Neural progenitor cell (in vitro differentiated cells): ENCODE measurements around the gene CELSR1. TPM values are rescaled to one million over a fixed set of nuclear protein-coding genes. Genes with fewer than 3 reads are reported as not detected.

ENCODE experiments used
- DNase-seq: peaks from one replicate; pipeline ENCODE4 v3.0.0-alpha.2; 2016; ENCODE audit warnings: low spot score
- H2AFZ ChIP-seq: fragments of 200-600 bp; sonication (generic); replicated peaks from 2 replicates; pipeline ENCODE4 v1.6.1; 2016; ENCODE audit warnings: antibody characterized with exemption
- H3F3A ChIP-seq: fragments of 200-600 bp; sonication (generic); 2 replicates; pipeline ENCODE4 v1.6.1; 2016; ENCODE audit warnings: antibody characterized with exemption, low read depth
- H3K27ac ChIP-seq: fragments of 200-600 bp; sonication (generic); 2 replicates; pipeline ENCODE4 v1.5.1; 2016; ENCODE audit warnings: mild to moderate bottlenecking
- H3K27me3 ChIP-seq: fragments of 200-600 bp; sonication (generic); 2 replicates; pipeline ENCODE4 v1.6.1; 2016; ENCODE audit warnings: mild to moderate bottlenecking, moderate library complexity
- H3K36me3 ChIP-seq: fragments of 200-600 bp; sonication (generic); 2 replicates; pipeline ENCODE4 v1.5.1; 2016
- H3K4me1 ChIP-seq: fragments of 200-600 bp; sonication (generic); 2 replicates; pipeline ENCODE4 v1.6.1; 2016; ENCODE audit warnings: mixed run types
- H3K4me2 ChIP-seq: fragments of 200-600 bp; sonication (generic); 2 replicates; pipeline ENCODE4 v1.6.1; 2016
- H3K4me3 ChIP-seq: fragments of 200-600 bp; sonication (generic); 2 replicates; pipeline ENCODE4 v1.5.1; 2016
- H3K79me2 ChIP-seq: fragments of 200-600 bp; sonication (generic); 2 replicates; pipeline ENCODE4 v1.6.1; 2016; ENCODE audit warnings: low read depth
- H3K9ac ChIP-seq: fragments of 200-600 bp; sonication (generic); 2 replicates; pipeline ENCODE4 v1.6.1; 2016
- H3K9me3 ChIP-seq: fragments of 200-600 bp; sonication (generic); 2 replicates; pipeline ENCODE4 v1.5.1; 2016; ENCODE audit warnings: low read depth
- H4K20me1 ChIP-seq: fragments of 200-600 bp; sonication (generic); 2 replicates; pipeline ENCODE4 v1.6.1; 2016; ENCODE audit warnings: low read depth
- H3K27ac Mint-ChIP-seq: 3 replicates; pipeline ENCODE4 v1.8.0; 2021; ENCODE audit warnings: mixed read lengths
- H3K27me3 Mint-ChIP-seq: 2 replicates; pipeline ENCODE4 v1.8.0; 2022; ENCODE audit warnings: low read depth, mild to moderate bottlenecking, inconsistent platforms, moderate library complexity, mixed read lengths; ENCODE audit not compliant: insufficient read depth
- H3K36me3 Mint-ChIP-seq: 3 replicates; pipeline ENCODE4 v1.8.0; 2021; ENCODE audit warnings: mixed read lengths
- H3K4me1 Mint-ChIP-seq: 3 replicates; pipeline ENCODE4 v1.8.0; 2021; ENCODE audit warnings: mixed read lengths
- H3K4me3 Mint-ChIP-seq: 3 replicates; pipeline ENCODE4 v1.8.0; 2021; ENCODE audit warnings: mild to moderate bottlenecking, moderate library complexity, mixed read lengths
- H3K9me3 Mint-ChIP-seq: 3 replicates; pipeline ENCODE4 v1.8.0; 2020; ENCODE audit warnings: mixed read lengths
- EZH2 ChIP-seq: fragments of 200-600 bp; sonication (generic); IDR thresholded peaks from 2 replicates; pipeline ENCODE4 v1.6.1; 2017; ENCODE audit warnings: antibody characterized with exemption, mild to moderate bottlenecking, moderate library complexity
- EZH2phosphoT487 ChIP-seq: fragments of 200-600 bp; sonication (generic); IDR thresholded peaks from 2 replicates; pipeline ENCODE4 v1.6.1; 2017; ENCODE audit warnings: antibody characterized with exemption
- total RNA-seq: library from RNA; depleted of rRNA; stranded (reverse); fragments of >200 nt; gene quantifications from 2 replicates; pipeline ENCODE4 v1.2.3, GENCODE V29; 2015; ENCODE audit warnings: low replicate concordance
- TF ChIP-seq, protein P1 (sequence below): fragments of 200-600 bp; sonication (generic); IDR thresholded peaks from 2 replicates; pipeline ENCODE4 v1.5.1; 2017; ENCODE audit warnings: antibody characterized with exemption, mild to moderate bottlenecking

The CELSR1 gene
- total RNA-seq, 1 donor from 2014 or later, result 12.3 TPM

DNA sequence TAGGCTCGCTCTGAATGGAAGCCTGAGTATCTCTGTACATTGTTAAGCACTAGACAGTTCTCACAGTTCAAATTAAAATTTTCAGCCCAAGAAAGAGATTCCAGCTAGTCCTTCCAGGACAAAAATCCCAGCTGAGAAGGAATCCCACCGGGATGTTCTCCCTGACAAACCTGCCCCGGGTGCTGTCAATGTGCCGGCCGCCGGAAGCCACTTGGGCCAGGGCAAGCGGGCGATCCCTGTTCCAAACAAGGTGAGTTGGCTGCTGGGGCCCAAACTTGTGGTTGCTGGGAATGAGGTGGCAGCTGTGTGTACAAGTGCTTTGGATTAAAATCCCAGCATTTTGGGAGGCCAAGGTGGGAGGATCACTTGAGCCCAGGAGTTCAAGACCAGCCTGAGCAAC is 225.4 kb downstream of the CELSR1 start:
- Mint-ChIP-seq H3K36me3 (peaks cover 23% of the 10 kb centered on the region), H3K9me3 (no peaks in the 10 kb centered on the region), H3K27me3 (peaks cover 2% of the 10 kb centered on the region), H3K4me1 (no peaks in the 10 kb centered on the region), H3K27ac (no peak overlapping the region), H3K4me3 (no peak overlapping the region)
- H2AFZ ChIP-seq, result no peak overlapping the region
- TF ChIP-seq EZH2phosphoT487, result no peak
- TF ChIP-seq EZH2, result no peak
- TF ChIP-seq, protein P1, sequence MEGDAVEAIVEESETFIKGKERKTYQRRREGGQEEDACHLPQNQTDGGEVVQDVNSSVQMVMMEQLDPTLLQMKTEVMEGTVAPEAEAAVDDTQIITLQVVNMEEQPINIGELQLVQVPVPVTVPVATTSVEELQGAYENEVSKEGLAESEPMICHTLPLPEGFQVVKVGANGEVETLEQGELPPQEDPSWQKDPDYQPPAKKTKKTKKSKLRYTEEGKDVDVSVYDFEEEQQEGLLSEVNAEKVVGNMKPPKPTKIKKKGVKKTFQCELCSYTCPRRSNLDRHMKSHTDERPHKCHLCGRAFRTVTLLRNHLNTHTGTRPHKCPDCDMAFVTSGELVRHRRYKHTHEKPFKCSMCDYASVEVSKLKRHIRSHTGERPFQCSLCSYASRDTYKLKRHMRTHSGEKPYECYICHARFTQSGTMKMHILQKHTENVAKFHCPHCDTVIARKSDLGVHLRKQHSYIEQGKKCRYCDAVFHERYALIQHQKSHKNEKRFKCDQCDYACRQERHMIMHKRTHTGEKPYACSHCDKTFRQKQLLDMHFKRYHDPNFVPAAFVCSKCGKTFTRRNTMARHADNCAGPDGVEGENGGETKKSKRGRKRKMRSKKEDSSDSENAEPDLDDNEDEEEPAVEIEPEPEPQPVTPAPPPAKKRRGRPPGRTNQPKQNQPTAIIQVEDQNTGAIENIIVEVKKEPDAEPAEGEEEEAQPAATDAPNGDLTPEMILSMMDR, result no peak
- H4K20me1 ChIP-seq, result peaks cover 14% of the 10 kb centered on the region
- no peak overlapping the region for H3K27ac ChIP-seq
- H3K79me2 ChIP-seq, result peaks cover 16% of the 10 kb centered on the region
- H3K4me3 ChIP-seq, result no peak overlapping the region
- H3K36me3 ChIP-seq, result no peaks in the 10 kb centered on the region
- no peaks in the 10 kb centered on the region for H3K9me3 ChIP-seq
- no peak overlapping the region for H3K9ac ChIP-seq
- no peaks in the 10 kb centered on the region for H3F3A ChIP-seq
- DNase-seq, result no peak
- no peaks in the 10 kb centered on the region for H3K4me1 ChIP-seq
- no peak overlapping the region for H3K4me2 ChIP-seq
- H3K27me3 ChIP-seq, result no peaks in the 10 kb centered on the region

Other genes starting within 250 kb of the CELSR1 start
- gene GTSE1, start 240.8 kb downstream of the CELSR1 start, total RNA-seq, result 29.7 and 38.8 TPM in 2 replicates
- 66.9 and 70.1 TPM in 2 replicates for gene TRMU, start 201.9 kb downstream of the CELSR1 start, total RNA-seq
- gene GRAMD4, start 82.8 kb upstream of the CELSR1 start, total RNA-seq, result 30.2 and 32.2 TPM in 2 replicates
- gene CERK, start 200.6 kb upstream of the CELSR1 start, total RNA-seq, result 53.6 and 80.6 TPM in 2 replicates
- gene TBC1D22A, start 225.0 kb upstream of the CELSR1 start, total RNA-seq, result 9.8 and 10.6 TPM in 2 replicates